ENCODE results near the gene SRP68.

SRP68 gene

GRCh38 chr17:76023900-76024237 lies 48.4 kb downstream of the SRP68 start:
- H3F3A ChIP-seq (ENCODE audit: insufficient read depth, low read length) = no peaks in the 10 kb centered on the region
- H3K36me3 ChIP-seq (replicated peaks; ENCODE audit: insufficient read depth, low read length) = no peaks in the 10 kb centered on the region
- H2AFZ ChIP-seq (ENCODE audit: low read length) = no peak overlapping the region
- no peak overlapping the region for H3K4me2 ChIP-seq (ENCODE audit: low read depth, low read length)
- no peak overlapping the region for H3K4me3 ChIP-seq (ENCODE audit: low read length)
- H3K9me2 ChIP-seq (replicated peaks; ENCODE audit: insufficient read depth, low read length) = no peaks in the 10 kb centered on the region
- H3K79me2 ChIP-seq (ENCODE audit: low read length) = no peaks in the 10 kb centered on the region
- H3K9me3 ChIP-seq (replicated peaks; ENCODE audit: insufficient read depth, low read length) = no peaks in the 10 kb centered on the region
- H3K27ac ChIP-seq (ENCODE audit: low read length) = no peak overlapping the region
- no peak overlapping the region for H3K9ac ChIP-seq (ENCODE audit: low read length)
- no peak for TF ChIP-seq CTCF (IDR thresholded peaks at IDR 0.05; ENCODE audit: low read length)
- no peak for TF ChIP-seq EZH2 (optimal IDR thresholded peaks at IDR 0.05; ENCODE audit: low read depth, low read length)
- no peak for TF ChIP-seq EZH2phosphoT487 (IDR thresholded peaks at IDR 0.05; ENCODE audit: low read length)
- no peak for DNase-seq
- H3K27me3 ChIP-seq (replicated peaks; ENCODE audit: insufficient read depth, low read length) = peaks cover 16% of the 10 kb centered on the region; the same call in 1 of the 2 replicates
- H3K4me1 ChIP-seq (ENCODE audit: low read length) = no peaks in the 10 kb centered on the region
- no peaks in the 10 kb centered on the region for H4K20me1 ChIP-seq (ENCODE audit: insufficient read depth, low read length)

- Histone ChIP-seq H3K4me1 (ENCODE audit: low read length) (no peaks in the 10 kb centered on the region), H3K9me2 (replicated peaks; ENCODE audit: insufficient read depth, low read length) (no peaks in the 10 kb centered on the region), H3K4me3 (ENCODE audit: low read length) (no peak overlapping the region), H3K9ac (ENCODE audit: low read length) (no peak overlapping the region), H3K79me2 (ENCODE audit: low read length) (no peaks in the 10 kb centered on the region), H3K4me2 (ENCODE audit: low read depth, low read length) (no peak overlapping the region), H2AFZ (ENCODE audit: low read length) (no peak overlapping the region), H3K27me3 (replicated peaks; ENCODE audit: insufficient read depth, low read length) (peaks cover 16% of the 10 kb centered on the region; the same call in 1 of the 2 replicates), H3K27ac (ENCODE audit: low read length) (no peak overlapping the region), H3K36me3 (replicated peaks; ENCODE audit: insufficient read depth, low read length) (no peaks in the 10 kb centered on the region), H3K9me3 (replicated peaks; ENCODE audit: insufficient read depth, low read length) (no peaks in the 10 kb centered on the region), H3F3A (ENCODE audit: insufficient read depth, low read length) (no peaks in the 10 kb centered on the region), H4K20me1 (ENCODE audit: insufficient read depth, low read length) (no peaks in the 10 kb centered on the region)
- TF ChIP-seq EZH2phosphoT487 (IDR thresholded peaks at IDR 0.05; ENCODE audit: low read length) (no peak), EZH2 (optimal IDR thresholded peaks at IDR 0.05; ENCODE audit: low read depth, low read length) (no peak), CTCF (IDR thresholded peaks at IDR 0.05; ENCODE audit: low read length) (no peak)
- DNase-seq = no peak
Observed at GRCh38 chr17:76022973-76023899, 49.1 kb downstream of the SRP68 start.

- no peak for DNase-seq
- Histone ChIP-seq H3F3A (ENCODE audit: insufficient read depth, low read length) (no peaks in the 10 kb centered on the region), H3K27me3 (replicated peaks; ENCODE audit: insufficient read depth, low read length) (peaks cover 16% of the 10 kb centered on the region; the same call in 1 of the 2 replicates), H3K4me1 (ENCODE audit: low read length) (no peaks in the 10 kb centered on the region), H3K9me3 (replicated peaks; ENCODE audit: insufficient read depth, low read length) (no peaks in the 10 kb centered on the region), H3K9ac (ENCODE audit: low read length) (no peak overlapping the region), H2AFZ (ENCODE audit: low read length) (no peak overlapping the region), H4K20me1 (ENCODE audit: insufficient read depth, low read length) (no peaks in the 10 kb centered on the region), H3K9me2 (replicated peaks; ENCODE audit: insufficient read depth, low read length) (no peaks in the 10 kb centered on the region), H3K4me3 (ENCODE audit: low read length) (no peak overlapping the region), H3K79me2 (ENCODE audit: low read length) (no peaks in the 10 kb centered on the region), H3K27ac (ENCODE audit: low read length) (no peak overlapping the region), H3K4me2 (ENCODE audit: low read depth, low read length) (no peak overlapping the region), H3K36me3 (replicated peaks; ENCODE audit: insufficient read depth, low read length) (no peaks in the 10 kb centered on the region)
- TF ChIP-seq CTCF (IDR thresholded peaks at IDR 0.05; ENCODE audit: low read length) (no peak), EZH2phosphoT487 (IDR thresholded peaks at IDR 0.05; ENCODE audit: low read length) (no peak), EZH2 (optimal IDR thresholded peaks at IDR 0.05; ENCODE audit: low read depth, low read length) (no peak)
Observed at GRCh38 chr17:76022285-76022684, 50.0 kb downstream of the SRP68 start.

Data from MM.1S (cell line).